Gastrocnemius medialis (tissue), 4 donors: ENCODE data around the gene DCHS1. TPM values are rescaled to one million over a fixed set of nuclear protein-coding genes. Genes with fewer than 3 reads are reported as not detected.

ENCODE experiments used
- ATAC-seq, 2 donors: fragments of 150-250 bp; one replicate each; pipeline ENCODE4 v1.9.1; 2016
- DNase-seq, 2 donors: peaks; one replicate each; pipeline ENCODE4 v3.0.0-alpha.2; 2019
- H3K27ac ChIP-seq, 4 donors: fragments of 200-600 bp; sonication (generic); 1 replicate in 1 of 4; 2 replicates in 3 of 4; pipeline ENCODE4 v1.5.1; 2016 to 2018; ENCODE audit warnings: mild to moderate bottlenecking in 2 of 4, moderate library complexity in 1 of 4
- H3K27me3 ChIP-seq, 3 donors: fragments of 200-600 bp; sonication (generic) in 2 of 3; 1 replicate in 1 of 3; 2 replicates in 2 of 3; pipeline versions ENCODE4 v1.5.1 to v1.6.0; 2016 to 2019; ENCODE audit warnings: mild to moderate bottlenecking in 1 of 3, moderate library complexity in 1 of 3
- H3K36me3 ChIP-seq, 2 donors: fragments of 200-600 bp; sonication (generic) in 1 of 2; one replicate each; pipeline ENCODE4 v1.5.1; 2017 to 2018
- H3K4me1 ChIP-seq, 2 donors: fragments of 200-600 bp; sonication (generic) in 1 of 2; one replicate each; pipeline ENCODE4 v1.5.1; 2016 to 2017; ENCODE audit warnings: mild to moderate bottlenecking in 2 of 2
- H3K4me3 ChIP-seq, 4 donors: fragments of 200-600 bp; sonication (generic) in 3 of 4; 1 replicate in 1 of 4; 2 replicates in 3 of 4; pipeline ENCODE4 v1.5.1; 2016 to 2019; ENCODE audit warnings: mild to moderate bottlenecking in 2 of 4
- H3K9me3 ChIP-seq, 3 donors: fragments of 200-600 bp; sonication (generic) in 2 of 3; 1 replicate in 1 of 3; 2 replicates in 2 of 3; pipeline ENCODE4 v1.5.1; 2016 to 2019
- POLR2A ChIP-seq, 2 donors: fragments of 450-650 bp; IDR thresholded peaks; one replicate each; pipeline ENCODE4 v1.6.1; 2017; ENCODE audit warnings: antibody characterized with exemption in 2 of 2, mild to moderate bottlenecking in 2 of 2, moderate library complexity in 2 of 2
- in situ Hi-C, 4 donors: fragments of 200-750 bp; cut with MboI; loops; one replicate each; pipeline versions ENCODE4 v1.15.0 to v1.8.0; 2017; ENCODE audit warnings: low sequenced_read_pairs in 4 of 4
- intact Hi-C: fragments of 100-400 bp; cut with DNase I; formaldehyde crosslinking; loops from one replicate; pipeline ENCODE4 v1.15.1; 2023; ENCODE audit warnings: low total_unique reads
- total RNA-seq, 4 donors: library from RNA; depleted of rRNA; stranded (reverse); fragments of >200 nt; gene quantifications; one replicate each; pipeline versions ENCODE4 v1.1.0 to v1.2.3, GENCODE V29; 2016
- TF ChIP-seq, protein P1 (sequence below), 5 experiments: fragments of 450-650 bp in 3 of 5; fragments of 200-600 bp in 2 of 5; sonication (generic) in 2 of 5; IDR thresholded peaks in 4 of 5; conservative IDR thresholded peaks in 1 of 5; 1 replicate in 4 of 5; 2 replicates in 1 of 5; pipeline ENCODE4 v1.5.1; 2016 to 2019; ENCODE audit warnings: antibody characterized with exemption in 5 of 5, mild to moderate bottlenecking in 3 of 5, moderate library complexity in 3 of 5

The DCHS1 gene
- total RNA-seq, 4 donors from 2014 or later, result 1.5 to 3.8 (median 2.8) TPM

DNA sequence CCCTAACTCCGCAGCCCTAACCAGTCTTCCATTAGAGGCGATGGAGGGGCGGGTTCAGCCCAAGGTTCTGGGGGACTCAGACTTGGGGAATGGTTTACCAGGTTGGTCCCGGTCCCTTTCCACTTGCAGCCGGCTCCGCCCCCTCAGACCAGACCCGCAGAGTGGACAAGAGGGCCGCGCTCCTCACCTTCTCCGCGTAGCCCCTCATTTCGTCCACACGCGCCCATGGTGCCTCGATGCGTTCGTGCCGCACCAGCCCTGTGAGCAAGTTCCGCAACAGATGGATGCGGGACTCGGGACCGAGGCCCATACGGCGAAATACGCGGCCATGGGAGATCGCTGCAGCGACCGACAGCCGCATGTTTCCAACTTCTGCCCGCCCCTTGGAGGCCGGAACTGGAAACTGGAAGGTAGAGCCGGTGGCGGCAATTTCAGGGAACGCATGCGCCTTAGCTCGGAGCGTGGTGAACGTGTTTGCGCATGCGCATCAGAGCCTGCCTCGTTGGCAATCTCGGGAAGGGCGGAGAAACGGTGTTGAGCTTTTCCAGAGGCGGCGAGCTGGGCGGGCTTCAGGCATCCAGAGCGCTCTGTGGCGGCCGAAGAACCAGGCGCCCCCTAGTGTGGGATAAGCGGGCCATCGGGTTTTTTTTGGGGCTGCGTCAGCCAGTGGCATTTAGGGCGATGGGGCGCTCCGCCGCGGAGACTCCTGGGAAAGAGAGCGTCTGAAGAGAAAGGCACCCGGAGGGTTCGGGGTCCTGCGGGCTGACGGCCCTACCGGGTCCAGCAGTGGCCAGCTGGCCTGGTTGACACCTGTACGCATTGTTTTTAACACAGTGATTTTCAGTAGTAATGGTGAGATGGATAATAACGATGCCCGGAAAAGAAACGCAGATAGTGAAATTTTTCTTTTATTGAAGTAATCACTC lies 27.6 kb upstream of the DCHS1 start, which contains the start of gene MRPL17:
MRPL17 (minus strand) TSS at position 405 of the 926 bp plus-strand sequence; CDS start at position 361, 44 bp downstream.
- no peaks in the 10 kb centered on the region for H3K9me3 ChIP-seq
- intact Hi-C loops, result loop anchor here (1.0 to 10.0 kb wide), 6 partner anchors 64 to 298 kb away; partner anchors contain the start of genes ILK, RRP8 and TPP1
- in situ Hi-C loops, result loop anchor here in 3 of 4 donors (5.0 to 10.0 kb wide), 4 partner anchors 76 to 148 kb away; partner anchors contain the start of genes ILK (in 2 of the 3) and RRP8 (in 2 of the 3)

DNA sequence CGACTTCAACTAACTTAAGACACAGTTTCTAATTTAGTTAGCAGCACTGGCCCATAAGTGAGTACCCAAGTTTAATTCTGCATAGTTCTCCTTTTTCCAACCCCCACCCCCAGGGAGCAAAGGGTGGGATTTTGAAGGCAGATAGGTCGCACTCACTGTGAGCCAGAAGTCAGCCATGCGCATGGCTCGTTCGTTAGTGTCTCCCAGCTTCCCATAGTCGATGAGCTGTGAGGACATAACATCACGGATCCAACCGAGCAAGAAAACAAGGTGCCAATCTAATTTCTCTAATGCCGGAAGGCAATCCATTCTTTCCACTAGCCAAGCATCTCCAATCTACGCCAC lies 27.0 kb upstream of the DCHS1 start:
- H3K27me3 ChIP-seq, result no peaks in the 10 kb centered on the region
- no peaks in the 10 kb centered on the region for H3K9me3 ChIP-seq
- peak overlapping the region; percentile 82 to 95 (median 87) for H3K27ac ChIP-seq
- no peak for TF ChIP-seq POLR2A (IDR thresholded peaks at IDR 0.05)
- TF ChIP-seq, protein P1, sequence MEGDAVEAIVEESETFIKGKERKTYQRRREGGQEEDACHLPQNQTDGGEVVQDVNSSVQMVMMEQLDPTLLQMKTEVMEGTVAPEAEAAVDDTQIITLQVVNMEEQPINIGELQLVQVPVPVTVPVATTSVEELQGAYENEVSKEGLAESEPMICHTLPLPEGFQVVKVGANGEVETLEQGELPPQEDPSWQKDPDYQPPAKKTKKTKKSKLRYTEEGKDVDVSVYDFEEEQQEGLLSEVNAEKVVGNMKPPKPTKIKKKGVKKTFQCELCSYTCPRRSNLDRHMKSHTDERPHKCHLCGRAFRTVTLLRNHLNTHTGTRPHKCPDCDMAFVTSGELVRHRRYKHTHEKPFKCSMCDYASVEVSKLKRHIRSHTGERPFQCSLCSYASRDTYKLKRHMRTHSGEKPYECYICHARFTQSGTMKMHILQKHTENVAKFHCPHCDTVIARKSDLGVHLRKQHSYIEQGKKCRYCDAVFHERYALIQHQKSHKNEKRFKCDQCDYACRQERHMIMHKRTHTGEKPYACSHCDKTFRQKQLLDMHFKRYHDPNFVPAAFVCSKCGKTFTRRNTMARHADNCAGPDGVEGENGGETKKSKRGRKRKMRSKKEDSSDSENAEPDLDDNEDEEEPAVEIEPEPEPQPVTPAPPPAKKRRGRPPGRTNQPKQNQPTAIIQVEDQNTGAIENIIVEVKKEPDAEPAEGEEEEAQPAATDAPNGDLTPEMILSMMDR (IDR thresholded peaks at IDR 0.05 in 4 of 5, conservative IDR thresholded peaks at IDR 0.05 in 1 of 5), result no peak
- intact Hi-C loops (loop anchor here (10.0 kb wide), 1 partner anchor 298 kb away; no protein-coding TSS in a partner anchor), in situ Hi-C loops (loop anchor here in 3 of 4 donors (5.0 to 10.0 kb wide), 4 partner anchors 75 to 148 kb away; partner anchors contain the start of genes ILK (in 2 of the 3) and RRP8 (in 2 of the 3))
- peak overlapping the region; percentile 81 to 98 (median 92) for H3K4me3 ChIP-seq
- ATAC-seq (peak; percentile 1 to 6), DNase-seq (no peak)
- H3K4me1 ChIP-seq, result peaks cover 9 to 22% of the 10 kb centered on the region in 2 donors
- H3K36me3 ChIP-seq, result peaks cover 0 to 10% of the 10 kb centered on the region in 2 donors

More for the DNA sequence above, 27.6 kb upstream of the DCHS1 start, which contains the start of gene MRPL17:
- Histone ChIP-seq H3K4me3 (peak within 1 kb of the TSS; percentile 81 to 98 (median 92)), H3K27me3 (no peaks in the 10 kb centered on the region), H3K4me1 (peaks cover 9 to 22% of the 10 kb centered on the region in 2 donors), H3K27ac (peak within 1 kb of the TSS; percentile 82 to 95 (median 87)), H3K36me3 (peaks cover 0 to 10% of the 10 kb centered on the region in 2 donors)
- DNase-seq (peak; percentile 98 to 99), ATAC-seq (peak; percentile 99)
- TF ChIP-seq, protein P1 (IDR thresholded peaks at IDR 0.05 in 4 of 5, conservative IDR thresholded peaks at IDR 0.05 in 1 of 5), result peak; percentile 77 to 94 (median 92)
- TF ChIP-seq POLR2A (IDR thresholded peaks at IDR 0.05), result peak; percentile 75 to 78

DNA sequence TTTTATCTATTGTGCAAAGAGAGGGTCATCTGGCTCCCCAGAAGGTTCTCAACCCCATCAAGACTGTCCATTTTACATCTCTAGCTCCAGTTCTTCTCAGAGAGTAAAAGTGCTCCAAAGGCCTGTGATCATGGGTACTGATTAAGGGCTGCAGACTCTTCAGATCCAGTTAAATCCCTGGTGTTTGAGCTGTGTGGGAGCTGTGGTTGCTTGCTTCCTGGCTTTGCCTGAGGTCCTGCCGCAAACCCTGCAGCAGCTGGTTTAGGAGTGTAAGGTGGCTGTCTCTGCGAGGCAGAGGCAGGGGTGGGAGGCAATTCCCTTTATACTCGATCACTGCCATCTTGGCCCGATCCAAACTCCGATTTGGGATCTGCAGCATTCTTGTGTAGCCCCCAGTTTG lies 26.3 kb upstream of the DCHS1 start:
- Histone ChIP-seq H3K9me3 (no peaks in the 10 kb centered on the region), H3K36me3 (peaks cover 0 to 10% of the 10 kb centered on the region in 2 donors), H3K4me1 (peaks cover 9 to 22% of the 10 kb centered on the region in 2 donors), H3K4me3 (peak overlapping the region; percentile 81 to 98 (median 92)), H3K27me3 (no peaks in the 10 kb centered on the region), H3K27ac (peak overlapping the region in 2 of 4 donors; percentile 82 to 88)
- DNase-seq, result no peak
- intact Hi-C loops (loop anchor here (10.0 kb wide), 1 partner anchor 297 kb away; no protein-coding TSS in a partner anchor), in situ Hi-C loops (loop anchor here in 3 of 4 donors (5.0 to 10.0 kb wide), 4 partner anchors 75 to 147 kb away; partner anchors contain the start of genes ILK (in 2 of the 3) and RRP8 (in 2 of the 3))
- no peak for ATAC-seq
- TF ChIP-seq POLR2A (IDR thresholded peaks at IDR 0.05), result no peak
- TF ChIP-seq, protein P1 (IDR thresholded peaks at IDR 0.05 in 4 of 5, conservative IDR thresholded peaks at IDR 0.05 in 1 of 5), result no peak

DNA sequence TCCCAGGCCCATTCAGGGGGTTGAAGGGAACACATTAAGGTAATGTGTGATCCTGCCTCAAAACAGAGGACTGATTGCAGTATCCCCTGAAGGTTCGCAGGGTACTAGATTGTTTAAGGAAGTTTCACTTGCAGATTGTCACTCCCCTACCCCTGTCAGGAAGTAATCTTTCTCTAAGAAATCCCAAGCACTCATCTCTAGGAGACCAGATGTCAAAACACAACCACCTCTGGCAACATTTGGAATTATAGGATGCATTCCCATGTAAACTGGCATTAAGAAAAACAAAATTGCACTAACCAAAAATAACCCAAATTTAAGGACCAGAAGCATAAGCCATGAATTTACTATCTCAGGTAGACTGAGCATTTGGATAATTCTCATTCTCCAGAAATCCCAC lies 25.9 kb upstream of the DCHS1 start:
- H3K27ac ChIP-seq, result peak overlapping the region in 2 of 4 donors; percentile 48 to 82
- peaks cover 0 to 10% of the 10 kb centered on the region in 2 donors for H3K36me3 ChIP-seq
- peaks cover 9 to 22% of the 10 kb centered on the region in 2 donors for H3K4me1 ChIP-seq
- intact Hi-C loops, result loop anchor here (10.0 kb wide), 1 partner anchor 297 kb away; no protein-coding TSS in a partner anchor
- peak overlapping the region in 1 of 4 donors; percentile 81 for H3K4me3 ChIP-seq
- TF ChIP-seq POLR2A (IDR thresholded peaks at IDR 0.05), result no peak
- TF ChIP-seq, protein P1 (IDR thresholded peaks at IDR 0.05 in 4 of 5, conservative IDR thresholded peaks at IDR 0.05 in 1 of 5), result no peak
- in situ Hi-C loops, result loop anchor here in 3 of 4 donors (5.0 to 10.0 kb wide), 4 partner anchors 74 to 147 kb away; partner anchors contain the start of genes ILK (in 2 of the 3) and RRP8 (in 2 of the 3)
- no peaks in the 10 kb centered on the region for H3K27me3 ChIP-seq
- no peaks in the 10 kb centered on the region for H3K9me3 ChIP-seq
- DNase-seq, result no peak
- no peak for ATAC-seq
